LoVo (cell line): ENCODE data around the gene KCNS1.
"Not testable (repeated sequence)": the region's sequence is repeated elsewhere in the genome, so short reads cannot be mapped to it uniquely, and the experiment has no call there.

Experiments
- DNase-seq: peaks from one replicate; pipeline ENCODE4 v3.0.0-alpha.2; 2016; ENCODE audit warnings: low spot score

KCNS1 gene

DNA sequence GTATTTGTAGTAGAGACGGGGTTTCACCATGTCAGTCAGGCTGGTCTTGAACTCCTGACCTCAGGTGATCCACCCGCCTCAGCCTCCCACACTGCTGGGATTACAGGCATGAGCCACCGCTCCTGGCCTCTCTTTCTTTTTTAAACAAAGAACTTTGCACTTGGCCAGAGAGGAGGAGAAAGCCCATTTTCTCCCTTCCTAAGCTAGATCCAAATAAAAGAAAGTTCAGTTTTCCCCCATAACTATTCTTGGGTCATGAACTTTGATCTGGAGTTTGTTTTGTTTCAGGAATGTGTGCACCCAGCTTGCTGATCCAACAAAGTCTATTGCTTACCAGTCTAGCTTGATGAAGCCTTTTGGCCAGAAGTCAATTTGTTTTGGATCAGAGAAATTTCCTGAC is 23.4 kb downstream of the KCNS1 start:
- no peak for DNase-seq

DNA sequence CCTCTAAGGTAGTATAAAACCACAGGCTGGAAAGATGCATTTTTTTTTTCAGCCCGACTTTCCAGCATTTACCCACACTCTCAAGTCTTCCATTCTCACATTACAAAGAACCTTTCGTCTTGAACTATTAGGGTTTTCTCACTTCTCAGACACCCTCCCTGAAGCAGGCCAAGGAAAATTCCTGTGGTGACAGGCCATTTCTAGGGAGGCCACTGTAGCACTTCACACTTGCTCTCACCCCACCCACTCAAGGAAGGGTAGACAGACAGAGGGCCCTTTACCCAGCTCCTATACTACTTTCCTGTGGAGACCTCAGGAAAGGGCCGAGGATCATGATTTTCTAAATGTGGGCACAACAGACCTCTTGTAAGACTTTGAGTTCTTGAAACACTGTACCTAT is 27.7 kb downstream of the KCNS1 start:
- no peak for DNase-seq

DNA sequence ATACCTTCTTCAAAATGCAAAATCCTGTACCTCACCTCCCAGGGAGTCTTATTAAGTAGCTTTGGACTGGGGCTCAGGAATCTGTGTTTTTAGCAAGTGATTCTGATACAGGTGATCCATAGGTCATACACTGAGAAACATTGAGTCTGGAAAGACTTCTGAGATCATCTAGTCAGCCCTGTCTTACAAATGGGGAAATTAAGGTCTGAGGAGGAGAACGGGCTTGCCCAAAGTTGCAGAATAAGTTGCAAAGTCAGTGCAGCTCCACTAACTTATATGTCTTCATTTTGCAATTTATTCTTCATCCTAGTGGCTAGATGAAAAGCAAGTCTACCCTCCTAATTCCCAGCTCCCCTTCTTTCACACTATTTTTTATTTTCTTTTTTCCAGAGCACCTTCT is 28.9 kb downstream of the KCNS1 start:
- no peak for DNase-seq

DNA sequence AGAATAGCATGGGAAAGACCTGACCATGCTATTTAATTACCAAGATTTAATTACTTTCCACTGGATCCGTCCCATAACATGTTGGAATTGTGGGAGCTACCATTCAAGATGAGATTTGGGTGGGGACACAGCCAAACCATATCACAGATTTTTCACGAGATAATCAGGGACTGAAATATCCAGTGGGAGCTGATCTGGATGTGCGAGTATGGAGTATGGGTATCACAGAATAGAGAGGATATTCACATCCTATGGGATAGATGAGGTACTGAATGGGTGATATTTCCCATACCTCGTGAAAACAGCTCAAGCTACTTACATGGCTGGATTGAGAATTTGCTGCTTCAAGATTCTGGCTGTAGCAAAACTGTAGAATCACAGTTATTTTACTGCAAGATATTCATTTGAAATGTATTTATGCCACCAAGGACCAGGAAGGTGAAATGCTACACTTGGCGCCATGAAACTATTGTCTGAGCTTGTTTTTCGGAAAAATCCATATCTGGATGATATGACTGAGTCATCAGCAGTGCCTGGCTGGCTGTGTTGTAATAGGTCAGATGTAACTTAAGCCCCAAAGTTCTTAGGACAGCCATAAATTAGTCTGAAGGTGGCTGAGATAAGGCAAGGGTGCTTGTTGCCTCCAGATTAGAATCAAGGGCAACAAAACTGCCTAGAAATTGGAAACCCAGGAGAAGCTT is 29.8 kb downstream of the KCNS1 start:
- DNase-seq = no peak

DNA sequence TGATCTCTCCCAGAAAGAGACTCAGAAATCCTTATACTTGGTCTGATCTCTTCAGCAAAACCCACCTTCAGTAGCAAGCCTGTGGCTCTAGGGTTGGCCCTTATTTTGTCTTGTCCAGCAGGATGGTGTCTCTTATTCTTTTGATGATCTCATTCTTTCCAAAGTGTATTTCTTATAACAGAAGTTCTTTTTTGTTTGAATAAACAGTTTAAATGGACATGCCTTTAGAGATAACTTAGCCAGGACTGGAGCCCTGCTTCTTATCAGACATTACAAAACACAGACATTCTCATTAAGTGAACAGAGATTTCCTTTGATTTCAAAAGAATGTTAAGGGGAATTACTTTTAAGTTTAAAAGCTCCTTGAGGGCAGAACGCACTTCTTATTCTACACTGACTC is 31.7 kb downstream of the KCNS1 start:
- DNase-seq = no peak

DNA sequence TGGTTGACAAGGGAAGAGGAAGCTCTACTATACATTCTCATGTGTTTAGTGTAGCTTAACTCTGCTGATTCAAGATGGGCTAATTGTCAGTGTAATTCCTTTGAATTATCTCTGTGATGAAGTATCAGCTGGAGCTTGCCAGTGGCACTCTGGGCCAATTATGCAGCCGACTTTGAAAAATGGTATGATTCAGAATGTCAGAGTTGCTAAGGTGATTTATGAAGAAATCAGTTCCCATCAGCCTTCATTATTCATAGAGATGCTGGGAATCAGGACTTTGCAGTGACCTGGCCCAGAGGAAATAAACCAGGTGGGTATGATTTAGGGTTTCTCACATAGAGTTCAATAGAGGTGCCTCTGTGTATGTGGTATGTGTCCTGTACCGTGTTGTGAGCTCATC is 33.4 kb downstream of the KCNS1 start:
- DNase-seq = no peak

DNA sequence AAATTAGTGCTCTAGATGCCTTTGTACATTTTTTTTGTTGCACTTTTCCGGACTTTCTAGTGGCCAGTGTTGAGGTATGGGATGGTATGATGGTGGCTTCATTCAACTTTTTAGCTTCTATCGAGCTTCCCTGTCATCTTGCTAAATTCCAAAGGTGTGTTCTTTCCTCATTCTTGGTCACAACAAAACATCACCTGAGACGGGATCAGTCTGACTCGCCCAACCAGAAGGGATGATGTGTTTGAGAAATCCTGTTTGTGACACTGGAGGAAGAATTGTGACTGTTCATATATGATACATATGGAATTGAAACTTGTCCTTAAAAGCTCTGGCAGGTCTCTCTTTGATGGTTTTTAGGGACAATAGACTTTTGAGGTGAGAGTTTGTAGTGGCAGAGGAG is 33.8 kb downstream of the KCNS1 start:
- DNase-seq = no peak

DNA sequence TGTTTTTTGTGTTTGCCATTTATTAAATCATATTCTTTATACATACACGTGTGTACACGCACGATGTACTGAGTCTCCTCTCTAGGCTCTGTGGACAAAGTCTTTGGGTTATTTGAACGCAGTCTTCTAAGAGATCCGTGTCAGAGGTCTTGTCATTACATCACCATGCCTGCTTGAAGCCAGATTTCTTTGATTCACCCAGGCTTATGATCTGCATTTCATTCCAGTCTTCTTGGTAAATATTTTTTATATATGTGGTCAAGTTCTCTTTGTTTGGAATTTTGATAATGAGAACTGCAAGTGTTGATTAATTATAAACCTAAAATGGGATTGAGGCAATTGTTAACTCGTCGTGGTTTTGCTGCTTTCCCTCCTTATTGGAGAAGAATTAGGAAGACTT is 34.6 kb downstream of the KCNS1 start:
- no peak for DNase-seq

DNA sequence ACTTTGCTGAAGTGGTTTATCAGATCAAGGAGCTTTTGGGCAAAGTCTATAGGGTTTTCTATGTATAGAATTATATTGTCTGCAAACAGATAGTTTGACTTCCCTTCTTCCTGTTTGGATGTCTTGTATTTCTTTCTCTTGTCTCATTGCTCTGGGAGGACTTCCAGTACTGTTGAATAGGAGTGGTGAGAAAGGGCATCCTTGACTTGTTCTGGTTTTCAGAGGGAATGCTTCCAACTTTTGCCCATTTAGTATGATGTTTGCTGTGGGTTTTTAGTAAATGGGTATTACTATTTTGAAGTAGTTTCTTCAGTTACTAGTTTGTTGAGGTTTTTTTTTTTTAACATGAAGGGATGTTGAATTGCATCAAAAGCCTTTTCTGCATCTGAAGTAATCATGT is 36.1 kb downstream of the KCNS1 start:
- no peak for DNase-seq

DNA sequence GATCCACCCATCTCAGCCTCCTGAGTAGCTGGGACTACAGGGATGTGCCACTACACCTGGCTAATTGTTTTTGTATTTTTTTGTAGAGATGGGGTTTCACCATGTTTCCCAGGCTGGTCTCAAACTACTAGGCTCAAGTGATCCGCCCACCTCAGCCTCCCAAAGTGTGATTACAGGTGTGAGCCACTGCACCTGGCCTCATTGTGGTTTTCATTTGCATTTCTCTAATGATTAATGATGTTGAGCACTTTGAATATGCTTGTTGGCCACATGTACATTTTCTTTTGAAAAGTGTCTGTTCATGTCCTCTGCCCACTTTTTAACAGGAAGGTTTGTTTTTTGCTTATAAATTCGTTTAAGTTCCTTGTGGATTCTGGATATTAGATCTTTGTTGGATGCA is 37.8 kb downstream of the KCNS1 start:
- not testable (repeated sequence) for DNase-seq

DNA sequence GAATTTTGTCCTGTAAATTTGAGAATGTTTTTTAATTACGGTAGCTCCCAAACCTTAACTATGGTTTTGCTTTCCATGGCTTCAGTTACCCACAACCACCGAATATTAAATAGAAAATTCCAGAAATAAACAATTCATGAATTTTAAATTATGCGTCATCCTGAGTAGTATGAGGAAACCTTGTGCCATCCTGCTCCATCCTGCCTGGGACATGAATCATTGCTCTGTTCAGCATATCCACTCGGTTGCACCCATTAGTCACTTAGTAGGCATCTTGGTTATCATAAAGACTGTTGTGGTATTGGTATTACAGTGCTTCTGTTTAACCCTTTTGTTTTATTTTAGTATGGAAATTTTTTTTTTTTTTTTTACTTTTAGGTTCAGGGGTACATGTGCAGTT is 39.7 kb downstream of the KCNS1 start:
- DNase-seq = peak; percentile 8

DNA sequence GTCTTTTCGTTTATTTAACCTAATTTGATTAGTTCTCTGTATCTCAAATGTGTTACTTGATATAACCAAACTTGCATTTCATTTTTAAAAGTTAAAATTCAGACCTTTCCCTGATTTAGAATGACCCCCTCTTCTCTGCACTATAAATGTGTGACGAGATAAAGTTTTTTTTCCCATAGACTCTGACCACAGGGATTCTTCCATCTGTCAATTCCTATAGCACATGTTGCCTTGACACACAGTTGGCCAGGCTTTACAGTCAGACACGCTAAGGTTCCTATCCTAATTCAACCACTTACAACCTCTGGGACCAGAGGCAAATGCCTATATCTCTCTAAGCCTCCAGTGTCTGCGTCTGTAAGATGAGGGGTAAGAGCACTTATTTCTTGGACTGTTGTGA is 40.6 kb downstream of the KCNS1 start:
- DNase-seq = no peak

DNA sequence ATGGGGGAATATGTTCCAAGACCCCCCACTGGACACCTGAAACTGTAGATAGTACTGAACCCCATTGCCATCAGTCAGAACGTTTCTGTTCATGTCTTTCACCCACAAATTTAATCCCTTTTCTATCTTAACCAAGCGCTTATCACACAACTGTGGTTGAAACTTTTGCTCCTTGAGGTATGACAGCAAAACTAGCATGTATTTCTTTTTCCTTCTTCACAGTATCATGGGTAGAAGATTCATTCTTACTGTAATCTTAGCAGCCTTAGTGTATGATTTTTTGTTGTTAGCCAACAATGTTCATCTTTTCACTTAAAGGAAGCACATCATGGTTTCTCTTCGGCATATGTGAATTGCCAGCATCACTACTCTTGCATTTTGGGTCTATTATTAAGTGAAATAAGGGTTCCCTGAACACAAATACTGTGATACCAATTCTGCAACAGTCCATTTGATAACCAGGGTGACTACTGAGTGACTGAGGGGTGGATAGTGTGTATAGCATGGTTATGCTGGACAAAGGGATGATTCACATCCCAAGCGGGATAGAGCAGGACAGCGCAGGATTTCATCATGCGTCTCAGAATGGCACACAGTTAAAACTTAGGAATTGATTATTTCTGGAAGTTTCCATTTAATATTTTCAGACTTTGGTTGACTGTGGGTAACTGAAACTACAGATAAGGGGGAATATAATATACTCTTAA is 41.8 kb downstream of the KCNS1 start:
- no peak for DNase-seq

DNA sequence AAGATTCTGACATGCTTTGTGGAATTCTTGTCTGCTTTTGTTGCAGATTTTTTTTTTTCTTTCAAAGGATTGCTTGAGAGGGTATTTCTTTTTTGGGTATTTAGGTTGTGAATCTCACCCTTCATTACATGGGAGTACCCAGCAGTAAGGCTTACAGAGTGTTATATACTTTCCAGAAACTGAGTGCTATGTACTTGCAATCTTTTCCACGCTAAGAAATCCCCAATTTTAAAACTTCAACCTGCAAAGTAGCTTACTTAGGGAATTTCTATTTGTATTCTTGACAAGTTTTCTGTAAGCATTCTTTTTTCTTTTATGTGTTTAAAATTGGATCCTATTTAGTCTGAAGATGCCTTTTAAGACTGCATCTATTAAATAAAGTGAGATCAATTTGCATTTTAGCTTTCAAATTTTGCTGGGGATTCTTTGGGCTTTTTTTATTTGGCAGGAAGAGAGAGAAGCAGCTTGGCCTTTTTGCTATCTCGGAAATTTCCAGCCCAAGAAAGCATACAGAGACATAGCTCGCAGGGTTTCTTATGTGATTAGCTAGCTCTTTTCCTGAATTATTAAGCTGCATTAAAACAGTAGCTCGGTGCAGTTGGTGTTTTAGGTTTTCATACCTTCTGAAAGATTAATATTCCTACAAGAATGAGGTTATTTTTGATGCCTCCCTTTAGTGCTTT is 42.6 kb downstream of the KCNS1 start:
- no peak for DNase-seq

DNA sequence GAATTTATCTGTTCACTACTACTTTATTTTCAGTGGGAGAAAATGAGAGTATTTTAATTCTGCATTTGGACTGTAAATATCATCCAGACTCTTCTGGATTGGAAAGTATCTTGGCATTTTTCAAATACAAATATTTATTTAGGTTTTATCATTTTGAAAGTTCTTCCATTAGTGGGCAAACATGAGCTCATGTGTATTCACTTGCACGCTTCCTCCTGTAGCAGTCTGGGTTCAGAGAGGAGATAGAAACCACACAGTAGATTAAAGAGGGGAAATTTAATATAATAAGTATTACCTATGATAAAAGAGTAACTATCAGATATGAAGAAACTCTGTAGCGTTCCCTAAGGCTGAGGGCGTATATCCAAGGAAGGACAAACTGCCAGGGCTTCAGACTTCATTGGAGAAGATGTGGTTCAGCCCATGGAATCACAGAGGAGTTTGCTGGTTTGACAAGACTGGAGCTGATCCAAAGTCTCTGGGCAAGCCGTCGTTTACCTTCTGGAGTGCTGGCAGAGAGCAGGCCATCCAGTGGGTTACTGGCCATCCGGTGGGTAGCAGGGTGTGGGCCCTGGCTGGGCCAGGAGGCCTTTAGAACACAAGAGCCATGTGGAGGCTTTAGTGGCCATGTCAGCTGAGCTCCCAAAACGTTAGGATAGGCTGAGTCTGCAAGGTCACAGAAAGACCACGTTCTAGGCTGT is 44.3 kb downstream of the KCNS1 start:
- DNase-seq = no peak

DNA sequence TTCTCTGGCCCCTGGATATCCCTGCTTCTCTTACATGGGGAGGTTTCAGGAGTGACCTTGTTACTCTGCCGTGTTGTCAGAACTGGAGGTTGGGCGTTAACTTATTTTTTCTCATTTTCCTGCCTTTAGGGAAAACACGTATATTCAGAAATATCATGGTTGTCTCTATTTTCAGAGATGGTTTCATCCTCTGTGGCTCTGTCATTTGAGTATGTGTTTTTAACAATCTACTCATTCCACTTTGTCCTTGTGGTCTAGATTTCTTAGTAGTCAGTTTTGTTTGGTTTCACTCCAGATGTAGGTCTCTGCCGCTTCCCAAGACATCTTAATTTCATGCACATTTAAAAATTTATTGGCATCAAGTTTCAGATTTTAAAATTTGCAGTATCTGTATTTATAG is 45.9 kb downstream of the KCNS1 start:
- DNase-seq = no peak

DNA sequence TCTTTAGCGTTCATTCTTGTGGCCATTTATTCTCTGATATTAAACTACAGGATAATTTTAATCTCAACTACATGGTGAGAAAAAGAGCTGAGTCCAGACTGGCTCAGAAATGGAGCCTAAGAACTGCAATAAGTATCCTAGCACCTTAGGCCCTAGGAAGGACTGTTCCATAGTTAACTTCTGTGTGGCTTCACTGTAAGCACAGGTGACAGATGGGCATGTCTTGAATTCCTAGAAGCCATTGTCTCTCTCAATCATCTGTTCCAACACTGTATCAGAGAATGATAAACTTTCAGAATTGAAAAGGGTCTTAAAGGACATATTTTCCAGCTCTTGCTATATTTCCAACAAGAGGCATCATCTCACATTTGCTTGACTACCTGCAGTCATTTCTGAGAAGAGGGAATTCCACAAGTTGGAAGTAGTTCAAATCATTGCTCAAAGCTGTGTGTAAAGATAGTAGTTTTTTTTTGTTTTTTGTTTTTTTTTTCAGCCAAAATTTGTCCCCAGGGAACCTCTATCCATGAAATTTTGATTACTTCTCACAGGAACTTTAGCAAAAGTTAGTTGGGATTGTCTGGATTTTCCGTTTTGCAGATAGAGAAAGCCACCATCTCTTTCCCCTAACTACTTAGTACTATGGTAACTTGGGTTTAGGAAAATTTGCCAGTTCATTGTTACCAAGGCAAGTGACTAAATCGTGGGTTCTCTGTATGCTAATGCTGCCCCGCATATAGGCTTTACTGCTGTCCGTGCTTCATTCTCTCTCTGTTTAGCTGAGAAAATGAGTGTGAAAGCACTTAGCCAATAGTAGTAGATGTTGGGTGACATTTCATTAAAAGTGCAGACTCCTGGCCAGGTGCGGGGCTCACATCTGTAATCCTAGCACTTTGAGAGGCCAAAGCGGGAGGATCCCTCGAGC is 47.2 kb downstream of the KCNS1 start:
- DNase-seq = no peak

DNA sequence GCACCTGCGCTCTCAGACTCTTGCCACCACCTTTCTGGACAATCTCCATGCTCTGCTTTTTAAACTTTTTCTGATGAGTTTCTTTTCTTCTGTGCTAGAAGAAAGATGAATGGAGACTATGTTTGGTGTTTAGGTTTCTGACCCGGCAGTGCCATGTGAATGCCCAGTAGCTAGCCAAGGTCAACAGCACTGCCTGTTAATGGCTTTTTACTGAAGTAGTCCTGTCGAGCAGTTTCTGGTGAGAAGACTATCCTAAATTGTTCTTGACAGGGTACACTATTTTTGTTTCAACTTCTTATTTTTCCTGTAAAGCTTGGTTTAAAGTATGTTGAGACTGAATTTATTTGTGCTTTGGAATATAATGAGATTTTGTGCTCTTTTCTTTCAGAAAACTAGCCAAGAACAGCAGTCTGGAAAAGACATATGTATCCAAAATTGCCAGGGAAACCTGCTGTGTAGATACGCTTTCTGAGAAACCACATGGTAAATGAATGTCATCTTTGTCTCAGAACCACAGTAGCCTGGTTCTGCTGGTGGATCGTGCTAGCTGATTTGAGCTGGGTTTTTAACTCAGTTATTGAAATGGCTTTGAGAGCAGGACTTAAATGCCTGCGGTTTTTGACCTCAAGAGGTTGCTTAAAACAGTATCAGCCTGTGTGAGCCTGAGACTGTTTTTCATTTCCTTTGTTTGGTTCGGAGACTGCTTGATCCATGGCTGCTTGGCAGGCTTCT is 48.1 kb downstream of the KCNS1 start:
- DNase-seq = no peak

DNA sequence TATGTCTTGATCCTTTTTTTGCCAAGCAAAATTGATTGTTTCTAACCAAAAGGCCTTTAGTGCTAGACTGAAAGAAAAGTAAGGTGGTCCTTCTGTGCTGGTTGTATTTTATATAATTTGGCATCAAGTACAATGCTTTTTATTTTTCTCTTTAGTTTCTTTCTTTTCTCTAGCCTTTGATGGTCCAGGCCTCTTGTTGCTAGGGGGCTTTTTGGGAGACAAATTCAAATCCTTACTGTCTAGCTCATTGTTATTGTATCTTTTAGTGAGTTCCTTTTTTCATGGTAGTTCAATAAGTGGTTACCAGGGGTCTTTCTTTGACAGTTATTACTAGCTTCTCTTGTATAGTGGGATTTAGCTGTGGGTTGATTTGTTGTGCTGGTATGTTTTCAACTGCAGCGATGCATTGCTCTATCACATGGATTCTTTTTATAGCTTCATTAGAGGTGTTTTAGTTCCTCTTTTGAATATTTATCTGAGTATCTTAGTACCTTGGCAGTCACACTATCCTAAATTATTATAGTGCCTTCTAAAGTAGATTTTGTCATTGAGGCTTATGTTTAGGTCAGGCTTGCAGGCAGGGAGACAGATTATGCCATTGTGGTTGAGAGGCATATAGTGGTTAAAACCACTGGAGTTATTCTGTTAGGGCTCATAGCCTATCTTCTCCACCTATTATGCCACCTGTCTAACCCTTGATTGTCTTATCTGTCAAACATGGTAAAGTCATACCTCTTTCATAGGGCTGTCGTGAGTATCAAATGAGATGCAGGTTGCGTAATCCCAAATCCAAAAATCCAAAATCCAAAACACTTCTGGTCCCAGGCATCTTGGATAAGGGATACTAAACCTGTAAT is 49.5 kb downstream of the KCNS1 start:
- DNase-seq = no peak

DNA sequence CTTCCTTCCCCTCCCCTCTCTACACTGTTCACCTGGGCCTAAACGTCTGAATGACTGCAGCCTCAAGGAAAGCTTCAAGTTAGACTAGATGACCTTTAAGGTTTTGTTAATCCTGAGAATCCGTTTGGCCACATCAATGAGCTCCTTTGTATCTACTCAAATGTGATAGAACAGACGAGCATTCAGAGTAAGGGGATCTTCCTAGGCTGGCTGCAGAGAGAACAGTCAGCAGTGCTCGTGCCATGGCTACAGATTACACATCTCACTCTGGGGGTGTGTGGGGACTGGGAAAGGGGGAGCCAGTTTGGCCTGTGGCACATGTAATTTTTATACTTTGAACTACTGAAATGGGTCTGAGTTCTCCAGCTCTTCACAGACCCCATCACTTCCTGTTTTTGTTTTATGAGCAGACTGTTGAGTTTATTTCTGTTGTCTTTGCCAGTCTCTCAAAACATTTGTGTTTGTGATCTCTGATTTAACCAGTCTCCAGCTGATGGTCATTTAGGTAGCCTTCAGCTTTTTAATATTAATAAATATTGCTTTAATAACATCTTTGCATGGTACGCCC is 50.9 kb downstream of the KCNS1 start:
- DNase-seq = no peak
